GM23248 (cell line): ENCODE measurements around the gene SHROOM1.

Experiments
- EZH2 ChIP-seq: fragments of 200-600 bp; sonication (generic); IDR thresholded peaks from 2 replicates; pipeline ENCODE4 v1.6.1; 2018; ENCODE audit warnings: antibody characterized with exemption, mild to moderate bottlenecking; ENCODE audit not compliant: insufficient read depth, poor library complexity, severe bottlenecking
- EZH2phosphoT487 ChIP-seq: fragments of 200-600 bp; sonication (generic); IDR thresholded peaks from 2 replicates; pipeline ENCODE4 v1.6.1; 2018; ENCODE audit warnings: antibody characterized with exemption, moderate library complexity, mild to moderate bottlenecking, low read depth; ENCODE audit not compliant: insufficient read depth

- TF ChIP-seq EZH2: no peak
- TF ChIP-seq EZH2phosphoT487: no peak
Measured at GRCh38 chr5:132785864-132786263, 44.6 kb downstream of the SHROOM1 start.
